RPMI8226 (cell line): ENCODE data around the gene PCDHGB7.
"Not testable (repeated sequence)": the region's sequence is repeated elsewhere in the genome, so short reads cannot be mapped to it uniquely, and the experiment has no call there.

Experiments used
- DNase-seq: peaks from one replicate; pipeline ENCODE4 v3.0.0-alpha.2; 2015

Gene PCDHGB7

DNA sequence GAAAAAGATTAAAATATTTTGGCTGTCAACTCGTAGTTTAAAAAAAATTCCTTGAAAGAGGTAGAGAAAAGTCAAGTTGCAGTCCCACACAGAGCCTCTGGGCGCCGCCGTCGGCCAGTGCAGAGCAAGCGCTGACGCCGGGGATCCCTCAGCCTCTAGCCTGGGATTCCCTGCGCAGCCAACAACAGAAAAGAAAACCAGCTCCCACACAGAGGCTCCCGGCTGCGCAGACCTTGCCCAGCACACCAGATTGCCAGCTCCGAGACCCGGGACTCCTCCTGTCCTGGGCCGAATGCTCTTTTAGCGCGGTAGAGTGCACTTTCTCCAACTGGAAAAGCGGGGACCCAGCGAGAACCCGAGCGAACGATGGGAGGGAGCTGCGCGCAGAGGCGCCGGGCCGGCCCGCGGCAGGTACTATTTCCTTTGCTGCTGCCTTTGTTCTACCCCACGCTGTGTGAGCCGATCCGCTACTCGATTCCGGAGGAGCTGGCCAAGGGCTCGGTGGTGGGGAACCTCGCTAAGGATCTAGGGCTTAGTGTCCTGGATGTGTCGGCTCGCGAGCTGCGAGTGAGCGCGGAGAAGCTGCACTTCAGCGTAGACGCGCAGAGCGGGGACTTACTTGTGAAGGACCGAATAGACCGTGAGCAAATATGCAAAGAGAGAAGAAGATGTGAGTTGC is at the start of gene PCDHGB7:
Gene PCDHGB7, plus strand, starts transcription at position 184 of the 679 bp plus-strand sequence. Its CDS starts 183 bp downstream, at position 367.
- DNase-seq = peak; percentile 55

DNA sequence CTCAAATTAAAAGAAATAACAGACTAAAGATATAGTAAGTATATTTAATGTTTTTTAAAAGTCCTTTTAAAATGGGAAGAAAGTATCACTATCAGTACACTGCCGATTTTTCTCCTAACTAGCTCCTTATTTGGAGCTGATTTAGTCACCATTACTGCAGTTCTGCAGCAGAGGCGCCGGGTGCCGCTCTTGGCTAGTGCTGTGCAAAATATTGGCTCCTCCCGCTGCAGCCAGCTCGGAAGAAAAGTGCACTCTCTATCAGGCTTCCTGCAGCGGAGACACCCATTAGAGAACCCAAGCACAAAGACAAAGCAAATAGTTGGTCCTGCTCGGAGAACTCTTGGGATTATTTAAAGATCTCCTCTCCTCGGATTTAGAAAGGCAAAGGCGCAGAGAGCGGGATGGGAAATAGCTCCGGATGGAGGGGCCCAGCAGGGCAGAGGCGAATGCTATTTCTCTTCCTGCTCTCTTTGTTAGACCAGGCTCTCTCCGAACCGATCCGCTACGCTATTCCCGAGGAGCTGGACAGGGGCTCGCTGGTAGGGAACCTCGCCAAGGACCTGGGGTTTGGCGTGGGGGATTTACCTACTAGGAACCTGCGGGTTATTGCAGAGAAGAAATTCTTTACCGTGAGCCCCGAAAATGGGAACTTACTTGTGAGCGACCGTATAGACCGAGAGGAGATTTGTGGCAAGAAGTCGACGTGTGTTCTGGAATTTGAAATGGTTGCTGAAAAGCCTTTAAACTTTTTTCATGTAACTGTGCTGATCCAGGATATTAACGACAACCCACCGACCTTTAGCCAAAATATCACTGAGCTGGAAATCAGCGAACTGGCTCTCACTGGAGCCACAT is 47.3 kb upstream of the PCDHGB7 start, which contains the start of gene PCDHGB3:
Gene PCDHGB3, plus strand, starts transcription at position 249 of the 855 bp plus-strand sequence. Its CDS starts 153 bp downstream, at position 402.
- peak; percentile 69 for DNase-seq

DNA sequence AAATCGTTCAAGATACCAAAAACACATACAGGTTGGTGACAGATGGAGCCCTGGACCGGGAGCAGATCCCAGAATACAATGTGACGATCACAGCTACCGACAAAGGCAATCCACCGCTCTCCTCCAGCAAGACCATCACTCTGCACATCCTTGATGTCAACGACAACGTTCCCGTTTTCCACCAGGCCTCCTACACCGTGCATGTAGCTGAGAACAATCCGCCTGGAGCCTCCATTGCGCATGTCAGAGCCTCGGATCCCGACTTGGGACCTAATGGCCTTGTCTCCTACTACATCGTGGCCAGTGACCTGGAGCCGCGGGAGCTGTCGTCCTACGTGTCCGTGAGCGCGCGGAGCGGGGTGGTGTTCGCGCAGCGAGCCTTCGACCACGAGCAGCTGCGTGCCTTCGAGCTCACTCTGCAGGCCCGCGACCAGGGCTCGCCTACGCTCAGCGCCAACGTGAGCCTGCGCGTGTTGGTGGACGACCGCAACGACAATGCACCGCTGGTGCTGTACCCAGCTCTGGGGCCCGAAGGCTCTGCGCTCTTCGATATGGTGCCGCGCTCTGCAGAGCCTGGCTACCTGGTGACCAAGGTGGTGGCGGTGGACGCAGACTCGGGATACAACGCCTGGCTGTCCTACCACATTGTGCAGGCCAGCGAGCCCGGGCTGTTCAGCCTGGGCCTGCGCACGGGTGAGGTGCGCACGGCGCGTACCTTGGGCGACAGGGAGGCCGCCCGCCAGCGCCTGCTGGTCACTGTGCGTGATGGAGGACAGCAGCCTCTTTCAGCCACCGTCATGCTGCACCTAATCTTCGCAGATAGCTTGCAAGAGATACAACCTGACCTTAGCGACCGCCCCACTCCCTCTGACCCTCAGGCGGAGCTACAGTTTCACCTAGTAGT is 45.7 kb upstream of the PCDHGB7 start:
- no peak for DNase-seq

DNA sequence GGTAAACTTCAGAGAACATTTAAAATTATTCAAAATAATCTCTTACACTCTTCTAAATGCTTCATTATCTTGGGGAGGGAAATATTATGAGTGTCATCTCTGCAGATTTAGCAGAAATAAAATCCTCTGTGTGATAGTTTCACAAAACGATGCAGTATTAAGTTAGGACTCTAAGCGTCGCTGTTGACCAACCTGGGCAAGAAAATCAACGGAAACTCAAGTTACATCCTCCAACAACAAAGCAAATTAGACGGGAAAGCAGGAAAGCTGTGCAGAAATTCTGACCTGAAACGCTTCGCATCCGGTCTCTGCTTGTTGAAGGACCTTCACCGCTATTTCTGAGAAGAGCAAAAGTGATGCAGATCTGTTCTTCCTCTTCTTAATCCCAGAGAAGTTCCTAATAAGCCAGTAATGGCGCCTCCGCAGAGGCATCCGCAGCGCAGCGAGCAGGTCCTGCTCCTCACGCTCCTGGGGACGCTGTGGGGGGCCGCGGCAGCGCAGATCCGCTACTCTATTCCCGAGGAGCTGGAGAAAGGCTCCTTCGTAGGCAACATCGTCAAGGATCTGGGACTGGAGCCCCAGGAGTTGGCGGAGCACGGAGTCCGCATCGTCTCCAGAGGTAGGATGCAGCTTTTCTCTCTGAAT is 43.7 kb upstream of the PCDHGB7 start, which contains the start of gene PCDHGA6:
Gene PCDHGA6, plus strand, starts transcription at position 219 of the 645 bp plus-strand sequence. Its CDS starts 193 bp downstream, at position 412.
- peak; percentile 38 for DNase-seq

DNA sequence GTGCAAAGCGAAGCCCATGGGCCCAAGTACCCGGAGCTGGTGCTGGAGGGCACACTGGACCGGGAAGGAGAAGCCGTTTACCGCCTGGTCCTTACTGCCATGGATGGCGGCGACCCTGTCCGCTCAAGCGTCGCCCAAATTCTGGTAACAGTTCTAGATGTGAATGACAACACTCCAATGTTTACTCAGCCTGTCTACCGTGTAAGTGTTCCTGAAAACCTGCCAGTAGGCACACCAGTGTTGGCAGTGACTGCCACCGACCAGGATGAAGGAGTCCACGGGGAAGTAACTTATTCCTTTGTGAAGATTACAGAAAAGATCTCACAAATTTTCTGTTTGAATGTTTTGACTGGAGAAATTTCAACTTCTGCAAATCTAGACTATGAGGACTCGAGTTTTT is 42.9 kb upstream of the PCDHGB7 start:
- DNase-seq = no peak

DNA sequence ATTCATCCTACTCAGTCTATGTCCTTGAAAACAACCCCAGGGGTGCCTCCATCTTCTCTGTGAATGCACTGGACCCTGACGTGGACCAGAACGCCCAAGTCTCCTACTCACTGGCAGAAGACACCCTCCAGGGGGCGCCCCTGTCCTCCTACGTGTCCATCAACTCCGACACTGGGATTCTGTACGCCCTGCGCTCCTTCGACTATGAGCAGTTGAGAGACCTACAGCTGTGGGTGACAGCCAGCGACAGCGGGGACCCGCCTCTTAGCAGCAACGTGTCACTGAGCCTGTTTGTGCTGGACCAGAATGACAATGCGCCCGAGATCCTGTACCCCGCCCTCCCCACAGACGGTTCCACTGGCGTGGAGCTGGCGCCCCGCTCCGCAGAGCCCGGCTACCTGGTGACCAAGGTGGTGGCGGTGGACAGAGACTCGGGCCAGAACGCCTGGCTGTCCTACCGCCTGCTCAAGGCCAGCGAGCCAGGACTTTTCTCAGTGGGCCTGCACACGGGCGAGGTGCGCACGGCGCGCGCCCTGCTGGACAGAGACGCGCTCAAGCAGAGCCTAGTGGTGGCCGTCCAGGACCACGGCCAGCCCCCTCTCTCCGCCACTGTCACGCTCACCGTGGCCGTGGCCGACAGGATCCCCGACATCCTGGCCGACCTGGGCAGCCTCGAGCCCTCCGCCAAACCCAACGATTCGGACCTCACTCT is 41.9 kb upstream of the PCDHGB7 start:
- DNase-seq = not testable (repeated sequence)

DNA sequence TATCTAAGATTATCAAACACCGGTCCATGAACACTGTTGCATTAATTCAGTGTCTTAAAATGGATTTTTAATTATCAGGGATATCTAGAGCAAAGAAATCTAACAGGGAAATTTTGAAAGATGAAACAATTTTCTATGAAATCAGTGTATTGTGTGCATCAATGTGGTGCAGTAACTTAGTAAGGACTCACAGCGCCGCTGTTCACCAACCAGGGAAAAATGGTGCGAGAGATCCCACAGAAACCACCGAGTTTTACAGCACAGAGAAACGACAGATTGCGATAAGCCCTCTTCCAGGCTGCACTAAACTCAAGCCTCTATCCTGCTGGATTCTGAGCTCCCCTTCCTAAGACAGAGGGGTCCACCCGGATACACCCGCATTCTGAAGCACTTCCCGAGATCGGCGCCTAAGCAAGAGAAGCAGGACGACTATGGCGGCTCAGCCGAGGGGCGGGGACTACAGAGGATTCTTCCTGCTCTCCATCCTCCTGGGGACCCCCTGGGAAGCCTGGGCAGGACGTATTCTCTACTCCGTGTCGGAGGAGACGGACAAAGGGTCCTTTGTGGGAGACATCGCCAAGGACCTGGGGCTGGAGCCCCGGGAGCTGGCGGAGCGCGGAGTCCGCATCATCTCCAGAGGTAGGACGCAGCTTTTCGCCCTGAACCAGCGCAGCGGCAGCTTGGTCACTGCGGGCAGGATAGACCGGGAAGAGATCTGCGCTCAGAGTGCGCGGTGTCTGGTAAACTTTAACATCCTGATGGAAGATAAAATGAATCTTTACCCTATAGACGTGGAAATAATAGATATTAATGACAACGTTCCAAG is 34.8 kb upstream of the PCDHGB7 start, which contains the start of gene PCDHGA7:
Gene PCDHGA7, plus strand, starts transcription at position 274 of the 826 bp plus-strand sequence. Its CDS starts 158 bp downstream, at position 432.
- peak; percentile 24 for DNase-seq

DNA sequence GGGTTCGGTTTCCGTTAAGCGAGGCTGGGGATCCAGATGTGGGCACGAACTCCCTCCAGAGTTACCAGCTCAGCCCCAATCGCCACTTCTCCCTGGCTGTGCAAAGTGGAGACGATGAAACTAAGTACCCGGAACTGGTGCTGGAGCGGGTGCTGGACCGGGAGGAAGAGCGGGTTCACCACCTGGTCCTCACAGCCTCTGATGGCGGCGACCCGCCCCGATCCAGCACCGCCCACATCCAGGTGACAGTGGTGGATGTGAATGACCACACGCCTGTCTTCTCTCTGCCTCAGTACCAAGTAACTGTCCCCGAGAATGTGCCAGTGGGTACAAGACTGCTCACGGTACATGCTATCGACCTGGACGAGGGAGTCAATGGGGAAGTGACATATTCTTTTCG is 34.1 kb upstream of the PCDHGB7 start:
- no peak for DNase-seq

DNA sequence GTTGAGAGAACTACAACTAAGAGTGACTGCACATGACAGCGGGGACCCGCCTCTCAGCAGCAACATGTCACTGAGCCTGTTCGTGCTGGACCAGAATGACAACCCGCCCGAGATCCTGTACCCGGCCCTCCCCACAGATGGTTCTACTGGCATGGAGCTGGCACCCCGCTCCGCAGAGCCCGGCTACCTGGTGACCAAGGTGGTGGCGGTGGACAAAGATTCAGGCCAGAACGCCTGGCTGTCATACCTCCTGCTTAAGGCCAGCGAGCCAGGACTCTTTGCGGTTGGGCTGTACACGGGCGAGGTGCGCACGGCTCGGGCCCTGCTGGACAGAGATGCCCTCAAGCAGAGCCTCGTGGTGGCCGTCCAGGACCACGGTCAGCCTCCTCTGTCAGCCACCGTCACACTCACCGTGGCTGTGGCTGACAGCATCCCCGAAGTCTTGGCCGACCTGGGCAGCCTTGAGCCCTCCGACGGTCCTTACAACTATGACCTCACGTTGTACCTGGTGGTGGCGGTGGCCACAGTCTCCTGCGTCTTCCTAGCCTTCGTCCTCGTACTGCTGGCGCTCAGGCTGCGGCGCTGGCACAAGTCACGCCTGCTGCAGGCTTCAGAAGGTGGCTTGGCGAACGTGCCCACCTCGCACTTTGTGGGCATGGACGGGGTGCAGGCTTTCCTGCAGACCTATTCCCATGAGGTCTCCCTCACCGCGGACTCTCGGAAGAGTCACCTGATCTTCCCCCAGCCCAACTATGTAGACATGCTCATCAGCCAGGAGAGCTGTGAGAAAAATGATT is 32.8 kb upstream of the PCDHGB7 start:
- no peak for DNase-seq

DNA sequence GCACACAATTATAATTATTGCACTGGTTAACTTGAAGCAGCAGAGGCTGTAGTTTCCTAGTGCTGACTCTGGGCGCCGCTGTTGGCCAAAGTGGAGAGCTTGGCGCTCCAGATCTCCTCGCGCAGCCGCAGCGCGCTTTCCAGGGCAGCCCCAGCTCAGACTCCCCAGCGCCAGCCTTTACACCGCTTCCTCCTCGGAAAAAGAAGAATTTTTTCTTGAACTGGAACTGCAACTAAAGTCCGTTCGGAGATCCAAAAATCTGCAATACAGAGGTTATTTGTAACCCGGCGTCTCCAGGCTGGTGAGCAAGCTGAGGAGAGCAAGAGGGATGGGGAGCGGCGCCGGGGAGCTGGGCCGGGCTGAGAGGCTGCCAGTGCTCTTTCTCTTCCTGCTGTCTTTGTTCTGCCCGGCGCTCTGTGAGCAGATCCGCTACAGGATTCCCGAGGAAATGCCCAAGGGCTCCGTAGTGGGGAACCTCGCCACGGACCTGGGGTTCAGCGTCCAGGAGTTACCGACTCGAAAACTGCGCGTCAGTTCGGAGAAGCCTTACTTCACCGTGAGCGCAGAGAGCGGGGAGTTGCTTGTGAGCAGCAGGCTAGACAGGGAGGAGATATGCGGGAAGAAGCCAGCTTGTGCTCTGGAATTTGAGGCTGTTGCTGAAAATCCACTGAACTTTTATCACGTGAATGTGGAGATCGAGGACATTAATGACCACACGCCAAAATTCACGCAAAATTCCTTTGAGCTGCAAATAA is 29.7 kb upstream of the PCDHGB7 start, which contains the start of gene PCDHGB4:
Gene PCDHGB4, plus strand, starts transcription at position 142 of the 755 bp plus-strand sequence. Its CDS starts 187 bp downstream, at position 329.
- peak; percentile 39 for DNase-seq

DNA sequence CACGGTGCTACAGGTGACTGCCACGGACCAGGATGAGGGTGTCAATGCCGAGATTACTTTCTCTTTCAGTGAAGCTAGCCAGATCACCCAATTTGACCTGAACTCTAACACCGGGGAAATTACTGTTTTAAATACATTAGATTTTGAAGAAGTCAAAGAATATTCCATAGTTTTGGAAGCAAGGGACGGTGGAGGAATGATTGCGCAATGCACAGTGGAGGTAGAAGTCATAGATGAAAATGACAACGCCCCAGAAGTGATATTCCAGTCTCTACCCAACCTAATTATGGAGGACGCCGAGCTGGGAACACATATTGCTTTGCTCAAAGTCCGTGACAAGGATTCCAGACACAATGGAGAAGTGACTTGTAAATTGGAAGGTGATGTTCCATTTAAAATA is 28.8 kb upstream of the PCDHGB7 start:
- no peak for DNase-seq

DNA sequence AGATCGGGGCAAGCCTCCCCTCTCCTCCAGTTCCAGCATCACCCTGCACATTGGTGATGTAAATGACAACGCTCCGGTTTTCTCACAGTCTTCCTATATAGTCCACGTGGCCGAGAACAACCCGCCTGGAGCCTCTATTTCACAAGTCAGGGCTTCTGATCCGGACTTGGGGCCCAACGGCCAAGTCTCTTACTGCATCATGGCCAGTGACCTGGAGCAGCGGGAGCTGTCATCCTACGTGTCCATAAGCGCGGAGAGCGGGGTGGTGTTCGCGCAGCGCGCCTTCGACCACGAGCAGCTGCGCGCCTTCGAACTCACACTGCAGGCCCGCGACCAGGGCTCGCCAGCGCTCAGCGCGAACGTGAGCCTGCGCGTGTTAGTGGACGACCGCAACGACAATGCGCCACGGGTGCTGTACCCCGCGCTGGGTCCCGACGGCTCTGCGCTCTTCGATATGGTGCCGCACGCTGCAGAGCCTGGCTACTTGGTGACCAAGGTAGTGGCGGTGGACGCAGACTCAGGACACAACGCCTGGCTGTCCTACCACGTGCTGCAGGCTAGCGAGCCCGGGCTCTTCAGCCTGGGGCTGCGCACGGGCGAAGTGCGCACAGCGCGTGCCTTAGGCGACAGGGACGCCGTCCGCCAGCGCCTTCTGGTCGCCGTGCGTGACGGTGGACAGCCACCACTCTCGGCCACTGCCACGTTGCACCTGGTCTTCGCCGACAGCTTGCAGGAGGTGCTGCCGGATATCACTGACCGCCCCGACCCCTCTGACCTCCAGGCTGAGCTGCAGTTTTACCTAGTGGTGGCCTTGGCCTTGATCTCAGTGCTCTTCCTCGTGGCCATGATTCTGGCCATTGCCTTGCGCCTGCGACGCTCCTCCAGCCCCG is 28.1 kb upstream of the PCDHGB7 start:
- no peak for DNase-seq

DNA sequence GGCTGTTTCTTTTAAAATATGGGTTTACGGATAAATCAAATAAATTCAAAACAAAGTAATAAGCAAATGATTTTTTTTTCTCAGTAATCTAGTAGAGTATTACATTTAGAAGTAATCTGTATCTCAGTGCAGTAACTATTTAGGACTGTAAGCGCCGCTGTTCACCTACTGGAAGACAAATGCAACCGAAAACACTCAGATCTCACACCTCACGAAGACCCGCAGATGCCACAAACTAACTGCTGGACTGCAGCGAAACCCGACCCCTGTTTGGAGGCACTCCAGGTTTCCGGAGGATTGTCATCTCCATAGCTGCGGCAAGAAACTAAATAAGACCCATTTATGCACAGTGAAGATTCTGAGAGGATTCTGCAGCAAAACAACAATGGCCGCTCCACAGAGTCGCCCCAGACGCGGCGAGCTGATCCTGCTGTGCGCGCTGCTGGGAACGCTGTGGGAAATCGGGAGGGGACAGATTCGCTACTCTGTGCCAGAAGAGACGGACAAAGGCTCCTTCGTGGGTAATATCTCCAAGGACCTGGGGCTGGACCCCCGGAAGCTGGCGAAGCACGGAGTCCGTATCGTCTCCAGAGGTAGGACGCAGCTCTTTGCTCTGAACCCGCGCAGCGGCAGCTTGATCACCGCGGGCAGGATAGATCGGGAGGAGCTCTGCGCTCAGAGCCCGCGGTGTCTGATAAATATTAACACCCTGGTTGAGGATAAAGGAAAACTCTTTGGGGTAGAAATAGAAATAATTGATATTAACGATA is 24.9 kb upstream of the PCDHGB7 start, which contains the start of gene PCDHGA8:
Gene PCDHGA8, plus strand, starts transcription at position 205 of the 770 bp plus-strand sequence. Its CDS starts 181 bp downstream, at position 386.
- DNase-seq = peak; percentile 21

DNA sequence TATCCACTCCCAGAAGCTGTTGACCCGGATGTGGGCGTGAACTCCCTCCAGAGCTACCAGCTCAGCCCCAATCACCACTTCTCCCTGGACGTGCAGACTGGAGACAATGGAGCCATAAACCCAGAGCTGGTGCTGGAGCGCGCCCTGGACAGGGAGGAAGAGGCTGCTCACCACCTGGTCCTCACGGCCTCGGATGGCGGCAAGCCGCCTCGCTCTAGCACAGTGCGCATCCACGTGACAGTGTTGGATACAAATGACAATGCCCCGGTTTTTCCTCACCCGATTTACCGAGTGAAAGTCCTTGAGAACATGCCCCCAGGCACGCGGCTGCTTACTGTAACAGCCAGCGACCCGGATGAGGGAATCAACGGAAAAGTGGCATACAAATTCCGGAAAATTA is 24.2 kb upstream of the PCDHGB7 start:
- no peak for DNase-seq

DNA sequence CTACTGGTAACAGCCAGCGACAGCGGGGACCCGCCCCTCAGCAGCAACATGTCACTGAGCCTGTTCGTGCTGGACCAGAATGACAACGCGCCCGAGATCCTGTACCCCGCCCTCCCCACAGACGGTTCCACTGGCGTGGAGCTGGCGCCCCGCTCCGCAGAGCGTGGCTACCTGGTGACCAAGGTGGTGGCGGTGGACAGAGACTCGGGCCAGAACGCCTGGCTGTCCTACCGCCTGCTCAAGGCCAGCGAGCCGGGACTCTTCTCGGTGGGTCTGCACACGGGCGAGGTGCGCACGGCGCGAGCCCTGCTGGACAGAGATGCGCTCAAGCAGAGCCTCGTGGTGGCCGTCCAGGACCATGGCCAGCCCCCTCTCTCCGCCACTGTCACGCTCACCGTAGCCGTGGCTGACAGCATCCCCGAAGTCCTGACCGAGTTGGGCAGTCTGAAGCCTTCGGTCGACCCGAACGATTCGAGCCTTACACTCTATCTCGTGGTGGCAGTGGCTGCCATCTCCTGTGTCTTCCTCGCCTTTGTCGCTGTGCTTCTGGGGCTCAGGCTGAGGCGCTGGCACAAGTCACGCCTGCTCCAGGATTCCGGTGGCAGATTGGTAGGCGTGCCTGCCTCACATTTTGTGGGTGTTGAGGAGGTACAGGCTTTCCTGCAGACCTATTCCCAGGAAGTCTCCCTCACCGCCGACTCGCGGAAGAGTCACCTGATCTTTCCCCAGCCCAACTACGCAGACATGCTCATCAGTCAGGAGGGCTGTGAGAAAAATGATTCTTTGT is 22.9 kb upstream of the PCDHGB7 start:
- DNase-seq = not testable (repeated sequence)
